Fibroblast of mammary gland (primary cell): ENCODE data around the gene ABHD17A.
A peak's percentile ranks its signal among the peaks of the same experiment; 100 is the strongest.
"Not testable (repeated sequence)": the region's sequence is repeated elsewhere in the genome, so short reads cannot be mapped to it uniquely, and the experiment has no call there.

Experiments used
- DNase-seq: peaks from one replicate; pipeline ENCODE4 v3.0.0-alpha.2; 2010; ENCODE audit warnings: low read depth
- H3K4me3 ChIP-seq: 2 replicates; pipeline ENCODE4 v1.5.1; 2011; ENCODE audit warnings: low read depth, mild to moderate bottlenecking, low read length, moderate library complexity; ENCODE audit not compliant: control insufficient read depth
- CTCF ChIP-seq: conservative IDR thresholded peaks from 2 replicates; pipeline ENCODE4 v1.5.1; 2011; ENCODE audit warnings: low read depth, low read length, inconsistent platforms; ENCODE audit not compliant: control insufficient read depth, insufficient read depth

ABHD17A gene

GRCh38 chr19:1889907-1890306 is 4.6 kb upstream of the ABHD17A start:
- no peak for DNase-seq
- no peak for TF ChIP-seq CTCF
- H3K4me3 ChIP-seq: no peak overlapping the region

GRCh38 chr19:1888385-1888784 is 3.1 kb upstream of the ABHD17A start:
- H3K4me3 ChIP-seq: no peak overlapping the region
- no peak for DNase-seq
- no peak for TF ChIP-seq CTCF

- not testable (repeated sequence) for DNase-seq, H3K4me3 ChIP-seq
These were observed 1.1 kb upstream of the ABHD17A start for GRCh38 chr19:1886360-1886759.

DNA sequence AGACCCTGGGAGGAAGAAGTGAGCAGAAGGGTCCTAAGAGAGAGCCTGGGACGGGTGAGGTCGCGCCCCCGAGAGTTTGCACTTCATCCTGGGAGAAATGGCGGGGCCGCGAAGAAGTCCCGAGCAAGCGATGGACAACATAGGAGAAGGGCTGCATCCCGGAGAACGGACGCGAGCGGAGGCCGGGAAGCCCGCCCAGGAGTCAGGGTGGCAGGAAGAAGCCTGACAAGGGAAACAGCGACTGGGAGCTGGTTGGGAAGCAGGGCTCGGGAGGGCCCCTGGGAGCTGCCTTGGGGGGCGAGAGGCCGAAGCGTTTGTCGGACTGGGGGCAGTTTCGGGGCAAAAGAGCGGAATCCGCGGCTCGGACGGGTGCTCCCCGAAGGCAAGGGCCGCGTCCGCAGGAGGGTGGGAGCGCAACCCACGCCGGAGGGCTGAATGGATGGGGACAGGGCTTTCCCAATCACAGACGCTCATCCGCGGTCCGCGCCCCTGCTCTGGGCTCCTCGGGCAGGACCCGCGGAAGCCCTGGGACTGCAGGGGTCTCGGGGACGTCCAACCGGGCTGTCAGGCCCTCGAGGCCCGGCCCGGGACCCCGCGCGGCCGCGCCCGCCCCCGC is 469 bp downstream of the ABHD17A start:
- no peak for DNase-seq
- peak overlapping the region; percentile 85 for H3K4me3 ChIP-seq
- TF ChIP-seq CTCF: no peak

DNA sequence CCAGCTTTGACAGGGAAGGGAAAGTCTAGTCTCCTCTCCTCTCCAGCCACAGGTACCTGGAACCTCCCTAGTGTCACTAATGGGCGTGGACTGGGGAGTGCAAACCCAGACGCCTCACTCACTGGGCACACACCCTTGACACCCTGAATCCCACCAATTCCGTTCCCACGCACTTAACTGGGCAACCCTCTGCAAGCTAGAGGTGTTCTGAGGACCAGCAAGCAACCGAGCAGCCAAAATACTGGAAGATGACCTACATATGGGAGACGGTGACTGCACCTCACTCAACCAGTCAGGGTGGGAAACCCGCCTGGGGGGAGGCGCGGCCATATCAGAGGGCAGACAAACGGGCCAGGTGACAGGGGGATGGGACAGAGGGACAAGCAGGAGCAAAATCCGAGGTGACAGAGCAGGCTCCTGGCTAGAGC is 991 bp downstream of the ABHD17A start:
- H3K4me3 ChIP-seq: peak overlapping the region; percentile 85
- DNase-seq: no peak
- TF ChIP-seq CTCF: no peak

DNA sequence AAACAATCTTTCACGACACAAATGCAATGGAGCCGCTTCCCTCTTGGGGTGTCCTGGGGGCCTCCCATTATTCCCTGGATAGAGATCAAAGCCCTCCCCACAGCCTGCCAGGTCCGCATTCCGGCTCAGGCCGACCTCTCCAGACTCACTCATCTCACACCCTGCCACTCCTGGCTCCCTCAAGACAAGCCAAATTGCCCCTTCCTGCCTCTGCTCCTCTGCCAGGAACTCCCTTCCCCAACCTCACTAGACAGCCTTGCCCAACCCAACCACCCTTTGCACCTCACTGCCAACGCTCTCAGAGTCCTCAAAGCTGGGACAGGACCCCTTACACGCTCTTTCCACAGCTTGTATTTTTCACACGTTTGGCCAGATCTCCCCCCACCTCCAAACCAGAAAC is 1.5 kb downstream of the ABHD17A start:
- no peak for DNase-seq
- peak overlapping the region; percentile 85 for H3K4me3 ChIP-seq
- TF ChIP-seq CTCF: no peak

GRCh38 chr19:1882786-1883692 is 2.3 kb downstream of the ABHD17A start:
- no peak for TF ChIP-seq CTCF
- H3K4me3 ChIP-seq: peak overlapping the region; percentile 85
- no peak for DNase-seq
